ENCODE measurements around the gene NANS.

- TF ChIP-seq CTCF (optimal IDR thresholded peaks at IDR 0.05 in 1 of 3, IDR thresholded peaks at IDR 0.05 in 1 of 3, conservative IDR thresholded peaks at IDR 0.05 in 1 of 3; ENCODE audit: extremely low read depth in 1 of 3, insufficient read depth in 2 of 3, low read length in 3 of 3) (no peak), EZH2 (IDR thresholded peaks at IDR 0.05; ENCODE audit: low read length) (no peak)
Measured at GRCh38 chr9:98069551-98069950, 13.0 kb downstream of the NANS start.
